BE2C (cell line): ENCODE results near the gene CAPN5.

Experiments used
- DNase-seq: peaks from one replicate; pipeline ENCODE4 v3.0.0-alpha.2; 2020
- H3K27me3 ChIP-seq: fragments of 250-450 bp; sonication (Bioruptor Pico); 2 replicates; pipeline ENCODE4 v1.5.1; 2020; ENCODE audit warnings: mild to moderate bottlenecking
- H3K36me3 ChIP-seq: fragments of 250-450 bp; sonication (Bioruptor Pico); 2 replicates; pipeline ENCODE4 v1.5.1; 2020; ENCODE audit warnings: mild to moderate bottlenecking
- H3K4me1 ChIP-seq: fragments of 250-450 bp; sonication (Bioruptor Pico); 2 replicates; pipeline ENCODE4 v1.5.1; 2020
- H3K4me3 ChIP-seq: 2 replicates; pipeline ENCODE4 v1.5.1; 2011; ENCODE audit warnings: low read depth, low read length
- H3K9me3 ChIP-seq: fragments of 250-450 bp; sonication (Bioruptor Pico); 2 replicates; pipeline ENCODE4 v1.5.1; 2020
- CTCF ChIP-seq: IDR thresholded peaks from 2 replicates; pipeline ENCODE4 v1.5.1; 2012; ENCODE audit warnings: mild to moderate bottlenecking, low read depth, low read length

Gene CAPN5

GRCh38 chr11:77053217-77054015 lies 13.4 kb upstream of the CAPN5 start:
- no peak for TF ChIP-seq CTCF
- Histone ChIP-seq H3K27me3 (no peaks in the 10 kb centered on the region), H3K36me3 (no peaks in the 10 kb centered on the region), H3K4me3 (no peak overlapping the region), H3K9me3 (peaks cover 5% of the 10 kb centered on the region), H3K4me1 (no peaks in the 10 kb centered on the region)
- DNase-seq: no peak

DNA sequence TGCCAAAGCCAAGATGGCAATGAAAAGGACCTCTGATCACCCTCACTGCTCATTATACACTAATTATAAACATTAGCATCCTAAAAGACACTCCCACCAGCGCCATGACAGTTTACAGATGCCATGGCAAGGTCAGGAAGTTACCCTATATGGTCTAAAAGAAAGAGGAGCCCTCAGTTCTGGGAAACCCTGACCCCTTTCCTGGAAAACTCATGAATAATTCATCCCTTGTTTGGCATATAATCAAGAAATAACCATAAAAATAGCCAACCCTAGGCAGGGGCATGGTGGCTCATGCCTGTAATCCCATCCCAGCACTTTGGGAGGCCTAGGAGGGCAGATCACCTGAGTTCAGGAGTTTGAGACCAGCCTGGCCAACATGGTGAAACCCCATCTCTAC lies 12.7 kb upstream of the CAPN5 start:
- Histone ChIP-seq H3K27me3 (no peaks in the 10 kb centered on the region), H3K9me3 (peaks cover 5% of the 10 kb centered on the region), H3K4me3 (no peak overlapping the region), H3K36me3 (no peaks in the 10 kb centered on the region), H3K4me1 (no peaks in the 10 kb centered on the region)
- no peak for DNase-seq
- no peak for TF ChIP-seq CTCF

- no peak for TF ChIP-seq CTCF
- DNase-seq: no peak
- H3K36me3 ChIP-seq: no peaks in the 10 kb centered on the region
- no peaks in the 10 kb centered on the region for H3K4me1 ChIP-seq
- peaks cover 5% of the 10 kb centered on the region for H3K9me3 ChIP-seq
- H3K4me3 ChIP-seq: no peak overlapping the region
- H3K27me3 ChIP-seq: no peaks in the 10 kb centered on the region
Observed at GRCh38 chr11:77055101-77055561, 11.6 kb upstream of the CAPN5 start.

DNA sequence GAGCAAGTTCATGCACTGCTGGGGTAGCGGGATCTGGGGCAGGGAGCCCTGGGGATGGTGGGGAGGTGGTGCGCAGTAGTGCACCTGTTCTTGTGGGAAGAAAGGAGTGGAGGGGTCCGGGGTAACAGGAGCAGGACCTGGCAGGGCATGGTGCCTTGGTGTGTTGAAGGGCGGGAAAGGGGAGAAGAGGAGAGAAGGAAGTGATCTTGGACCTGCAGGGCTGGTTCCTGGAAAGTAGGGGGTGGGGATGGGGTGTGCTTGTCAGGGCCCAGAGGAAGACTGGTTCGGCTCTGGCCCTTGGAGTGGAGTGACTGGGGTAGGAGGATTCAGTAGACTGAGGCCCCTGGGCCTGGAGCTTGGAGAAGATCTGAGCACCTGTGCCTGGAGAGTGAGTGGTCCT lies 10.9 kb upstream of the CAPN5 start:
- DNase-seq: no peak
- Histone ChIP-seq H3K36me3 (no peaks in the 10 kb centered on the region), H3K27me3 (no peaks in the 10 kb centered on the region), H3K9me3 (peaks cover 5% of the 10 kb centered on the region), H3K4me3 (no peak overlapping the region), H3K4me1 (no peaks in the 10 kb centered on the region)
- no peak for TF ChIP-seq CTCF

DNA sequence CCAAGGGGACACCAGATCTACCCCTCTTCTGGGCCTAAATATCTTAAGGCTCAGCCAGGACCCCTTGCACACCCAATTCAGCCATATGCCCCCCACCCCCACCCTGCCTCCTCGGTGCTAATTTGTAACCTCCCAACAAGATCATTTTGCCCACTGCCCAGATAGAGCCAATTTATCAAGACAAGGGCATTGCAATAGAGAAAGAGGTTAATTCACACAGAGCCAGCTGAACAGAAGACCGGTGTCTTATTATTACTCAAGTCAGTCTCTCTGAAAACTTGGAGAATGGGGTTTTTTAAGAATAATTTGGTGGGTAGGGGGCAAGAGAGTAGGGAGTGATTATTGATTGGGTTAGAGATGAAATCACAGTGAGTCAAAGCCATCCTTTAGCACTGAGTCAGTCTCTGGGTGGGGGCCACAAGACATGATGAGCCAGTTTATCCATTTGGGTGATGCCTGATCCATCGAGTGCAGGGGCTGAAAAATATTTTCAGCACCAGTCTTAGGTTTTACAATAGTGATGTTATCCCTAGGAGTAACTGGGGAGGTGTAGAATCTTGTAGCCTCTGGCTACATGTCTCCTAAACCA lies 9.9 kb upstream of the CAPN5 start:
- H3K36me3 ChIP-seq: no peaks in the 10 kb centered on the region
- H3K4me1 ChIP-seq: no peaks in the 10 kb centered on the region
- no peaks in the 10 kb centered on the region for H3K27me3 ChIP-seq
- DNase-seq: no peak
- H3K9me3 ChIP-seq: peaks cover 5% of the 10 kb centered on the region
- TF ChIP-seq CTCF: no peak
- no peak overlapping the region for H3K4me3 ChIP-seq

GRCh38 chr11:77057938-77058474 lies 8.8 kb upstream of the CAPN5 start:
- H3K27me3 ChIP-seq: no peaks in the 10 kb centered on the region
- peaks cover 5% of the 10 kb centered on the region for H3K9me3 ChIP-seq
- no peak for DNase-seq
- no peaks in the 10 kb centered on the region for H3K36me3 ChIP-seq
- H3K4me3 ChIP-seq: no peak overlapping the region
- H3K4me1 ChIP-seq: no peaks in the 10 kb centered on the region
- TF ChIP-seq CTCF: no peak
